ENCODE data around the gene SWAP70.
A peak's percentile ranks its signal among the peaks of the same experiment; 100 is the strongest.

SWAP70 gene

GRCh38 chr11:9687711-9688477 is 24.0 kb downstream of the SWAP70 start:
- H3K36me3 ChIP-seq (replicated peaks): no peaks in the 10 kb centered on the region
- TF ChIP-seq CTCF (IDR thresholded peaks at IDR 0.05; ENCODE audit: low read depth, low read length, missing control alignments): no peak
- H3K27me3 ChIP-seq (replicated peaks): no peaks in the 10 kb centered on the region
- peak overlapping the region; percentile 51 for H3K27ac ChIP-seq
- in situ Hi-C loops (cut with HindIII; ENCODE audit: low pct_ligation_motif_present, low sequenced_read_pairs): no loop called here
- H3K4me3 ChIP-seq (ENCODE audit: low read depth, low read length): no peak overlapping the region
- peak; percentile 10 for DNase-seq

GRCh38 chr11:9688716-9689511 is 25.0 kb downstream of the SWAP70 start:
- peak overlapping the region; percentile 51 for H3K27ac ChIP-seq
- no peak overlapping the region for H3K4me3 ChIP-seq (ENCODE audit: low read depth, low read length)
- DNase-seq: peak; percentile 76
- no peaks in the 10 kb centered on the region for H3K27me3 ChIP-seq (replicated peaks)
- no peaks in the 10 kb centered on the region for H3K36me3 ChIP-seq (replicated peaks)
- no peak for TF ChIP-seq CTCF (IDR thresholded peaks at IDR 0.05; ENCODE audit: low read depth, low read length, missing control alignments)
- in situ Hi-C loops (cut with HindIII; ENCODE audit: low pct_ligation_motif_present, low sequenced_read_pairs): no loop called here

GRCh38 chr11:9689721-9690120 is 25.8 kb downstream of the SWAP70 start:
- no peak overlapping the region for H3K4me3 ChIP-seq (ENCODE audit: low read depth, low read length)
- H3K36me3 ChIP-seq (replicated peaks): peaks cover 2% of the 10 kb centered on the region
- no peak for DNase-seq
- in situ Hi-C loops (cut with HindIII; ENCODE audit: low pct_ligation_motif_present, low sequenced_read_pairs): no loop called here
- no peaks in the 10 kb centered on the region for H3K27me3 ChIP-seq (replicated peaks)
- no peak for TF ChIP-seq CTCF (IDR thresholded peaks at IDR 0.05; ENCODE audit: low read depth, low read length, missing control alignments)
- peak overlapping the region; percentile 51 for H3K27ac ChIP-seq

GRCh38 chr11:9691865-9692264 is 28.0 kb downstream of the SWAP70 start:
- no peak for TF ChIP-seq CTCF (IDR thresholded peaks at IDR 0.05; ENCODE audit: low read depth, low read length, missing control alignments)
- Histone ChIP-seq H3K4me3 (ENCODE audit: low read depth, low read length) (no peak overlapping the region), H3K27ac (peak overlapping the region; percentile 9), H3K27me3 (replicated peaks) (no peaks in the 10 kb centered on the region), H3K36me3 (replicated peaks) (peaks cover 8% of the 10 kb centered on the region)
- no peak for DNase-seq
- in situ Hi-C loops (cut with HindIII; ENCODE audit: low pct_ligation_motif_present, low sequenced_read_pairs): no loop called here

GRCh38 chr11:9692691-9693090 is 28.8 kb downstream of the SWAP70 start:
- no peak for DNase-seq
- no peak overlapping the region for H3K4me3 ChIP-seq (ENCODE audit: low read depth, low read length)
- in situ Hi-C loops (cut with HindIII; ENCODE audit: low pct_ligation_motif_present, low sequenced_read_pairs): no loop called here
- no peak overlapping the region for H3K27ac ChIP-seq
- H3K27me3 ChIP-seq (replicated peaks): no peaks in the 10 kb centered on the region
- H3K36me3 ChIP-seq (replicated peaks): peaks cover 8% of the 10 kb centered on the region
- no peak for TF ChIP-seq CTCF (IDR thresholded peaks at IDR 0.05; ENCODE audit: low read depth, low read length, missing control alignments)
